OCI-LY1 (cell line): ENCODE results near the gene ZNF618.
"Not testable (repeated sequence)": the region's sequence is repeated elsewhere in the genome, so short reads cannot be mapped to it uniquely, and the experiment has no call there.

Experiments
- H2AFZ ChIP-seq: fragments of 200-600 bp; sonication (generic), shearing (Covaris generic); 2 replicates; pipeline ENCODE4 v1.6.0; 2014; ENCODE audit warnings: antibody characterized with exemption, mild to moderate bottlenecking, low read length
- H3F3A ChIP-seq: fragments of 200-600 bp; sonication (generic), shearing (Covaris generic); 2 replicates; pipeline ENCODE4 v1.6.0; 2014; ENCODE audit warnings: mild to moderate bottlenecking, antibody characterized with exemption, low read length, moderate library complexity; ENCODE audit not compliant: insufficient read depth
- H3K27ac ChIP-seq: fragments of 200-600 bp; sonication (generic); 2 replicates; pipeline ENCODE4 v1.5.1; 2014; ENCODE audit warnings: low read length, mixed run types, mild to moderate bottlenecking, low read depth; ENCODE audit not compliant: poor library complexity, severe bottlenecking
- H3K27me3 ChIP-seq: fragments of 200-600 bp; sonication (generic); 2 replicates; pipeline ENCODE4 v1.6.0; 2014; ENCODE audit warnings: antibody characterized with exemption, mild to moderate bottlenecking, low read length, moderate library complexity; ENCODE audit not compliant: insufficient read depth
- H3K36me3 ChIP-seq: fragments of 200-600 bp; sonication (generic); 2 replicates; pipeline ENCODE4 v1.6.1; 2014; ENCODE audit warnings: mild to moderate bottlenecking, antibody characterized with exemption, low read length, moderate library complexity, mixed read lengths; ENCODE audit not compliant: insufficient read depth
- H3K4me1 ChIP-seq: fragments of 200-600 bp; sonication (generic); 2 replicates; pipeline ENCODE4 v1.5.1; 2014; ENCODE audit warnings: mild to moderate bottlenecking, low read length, moderate library complexity; ENCODE audit not compliant: insufficient read depth, severe bottlenecking
- H3K4me2 ChIP-seq: fragments of 200-600 bp; sonication (generic), shearing (Covaris generic); 2 replicates; pipeline ENCODE4 v1.6.1; 2014; ENCODE audit warnings: low read length
- H3K4me3 ChIP-seq: fragments of 200-600 bp; sonication (generic); 2 replicates; pipeline ENCODE4 v1.5.1; 2014; ENCODE audit warnings: low read length, low read depth, mild to moderate bottlenecking, mixed read lengths; ENCODE audit not compliant: poor library complexity, severe bottlenecking
- H3K79me2 ChIP-seq: fragments of 200-600 bp; shearing (Covaris generic); 2 replicates; pipeline ENCODE4 v1.6.1; 2016; ENCODE audit warnings: mixed run types, low read length, mixed read lengths; ENCODE audit not compliant: insufficient read depth
- H3K9ac ChIP-seq: fragments of 200-600 bp; sonication (generic), shearing (Covaris generic); 2 replicates; pipeline ENCODE4 v1.6.1; 2014; ENCODE audit warnings: mild to moderate bottlenecking, low read length, mixed read lengths
- H3K9me2 ChIP-seq: fragments of 200-600 bp; sonication (generic), shearing (Covaris generic); 2 replicates; pipeline ENCODE4 v1.6.1; 2014; ENCODE audit warnings: low read depth, mild to moderate bottlenecking, low read length, mixed read lengths
- H3K9me3 ChIP-seq: fragments of 200-600 bp; shearing (Covaris generic); 2 replicates; pipeline ENCODE4 v1.6.1; 2014; ENCODE audit warnings: low read length, mixed read lengths
- H4K20me1 ChIP-seq: fragments of 200-600 bp; sonication (generic), shearing (Covaris generic); 2 replicates; pipeline ENCODE4 v1.6.0; 2016; ENCODE audit warnings: mild to moderate bottlenecking, low read length; ENCODE audit not compliant: insufficient read depth
- CTCF ChIP-seq: fragments of 200-600 bp; sonication (generic), shearing (Covaris generic); IDR thresholded peaks from 2 replicates; pipeline ENCODE4 v1.5.1; 2017; ENCODE audit warnings: mild to moderate bottlenecking, antibody characterized with exemption, low read length, moderate library complexity, mixed read lengths
- EZH2 ChIP-seq: fragments of 200-600 bp; sonication (generic), shearing (Covaris generic); IDR thresholded peaks from 2 replicates; pipeline ENCODE4 v1.8.0; 2017; ENCODE audit warnings: borderline replicate concordance, mixed run types, mild to moderate bottlenecking, antibody characterized with exemption, low read length, moderate library complexity, mixed read lengths

Gene ZNF618

GRCh38 chr9:114037961-114038723 lies 162.0 kb downstream of the ZNF618 start:
- H4K20me1 ChIP-seq, result no peaks in the 10 kb centered on the region
- no peak overlapping the region for H2AFZ ChIP-seq
- no peak overlapping the region for H3K4me3 ChIP-seq
- no peaks in the 10 kb centered on the region for H3K9me2 ChIP-seq
- no peaks in the 10 kb centered on the region for H3K9me3 ChIP-seq
- no peak overlapping the region for H3K27ac ChIP-seq
- no peak for TF ChIP-seq EZH2
- TF ChIP-seq CTCF, result no peak
- H3F3A ChIP-seq, result no peaks in the 10 kb centered on the region
- H3K36me3 ChIP-seq, result no peaks in the 10 kb centered on the region
- H3K9ac ChIP-seq, result no peak overlapping the region
- no peaks in the 10 kb centered on the region for H3K4me1 ChIP-seq
- H3K4me2 ChIP-seq, result no peak overlapping the region
- H3K79me2 ChIP-seq, result no peaks in the 10 kb centered on the region
- 0 out of 2 replicates have a peak, but pooled peaks cover 3% of the 10 kb centered on the region for H3K27me3 ChIP-seq

- Histone ChIP-seq H3K27me3 (0 out of 2 replicates have a peak, but pooled peaks cover 3% of the 10 kb centered on the region), H3F3A (no peaks in the 10 kb centered on the region), H4K20me1 (no peaks in the 10 kb centered on the region), H3K4me2 (no peak overlapping the region), H3K79me2 (no peaks in the 10 kb centered on the region), H3K9me3 (no peaks in the 10 kb centered on the region), H3K9ac (no peak overlapping the region), H3K36me3 (no peaks in the 10 kb centered on the region), H2AFZ (no peak overlapping the region), H3K4me1 (no peaks in the 10 kb centered on the region), H3K27ac (no peak overlapping the region), H3K9me2 (no peaks in the 10 kb centered on the region), H3K4me3 (no peak overlapping the region)
- TF ChIP-seq EZH2 (no peak), CTCF (no peak)
Observed at GRCh38 chr9:114038724-114039313, 162.7 kb downstream of the ZNF618 start.

GRCh38 chr9:114039484-114039883 lies 163.4 kb downstream of the ZNF618 start:
- Histone ChIP-seq H3K9me2 (no peaks in the 10 kb centered on the region), H3K27ac (no peak overlapping the region), H2AFZ (no peak overlapping the region), H3K27me3 (0 out of 2 replicates have a peak, but pooled peaks cover 2% of the 10 kb centered on the region), H3K36me3 (no peaks in the 10 kb centered on the region), H3K4me1 (no peaks in the 10 kb centered on the region), H3F3A (no peaks in the 10 kb centered on the region), H3K9me3 (no peaks in the 10 kb centered on the region), H4K20me1 (no peaks in the 10 kb centered on the region), H3K4me3 (no peak overlapping the region), H3K9ac (no peak overlapping the region), H3K79me2 (no peaks in the 10 kb centered on the region), H3K4me2 (no peak overlapping the region)
- no peak for TF ChIP-seq CTCF
- no peak for TF ChIP-seq EZH2

DNA sequence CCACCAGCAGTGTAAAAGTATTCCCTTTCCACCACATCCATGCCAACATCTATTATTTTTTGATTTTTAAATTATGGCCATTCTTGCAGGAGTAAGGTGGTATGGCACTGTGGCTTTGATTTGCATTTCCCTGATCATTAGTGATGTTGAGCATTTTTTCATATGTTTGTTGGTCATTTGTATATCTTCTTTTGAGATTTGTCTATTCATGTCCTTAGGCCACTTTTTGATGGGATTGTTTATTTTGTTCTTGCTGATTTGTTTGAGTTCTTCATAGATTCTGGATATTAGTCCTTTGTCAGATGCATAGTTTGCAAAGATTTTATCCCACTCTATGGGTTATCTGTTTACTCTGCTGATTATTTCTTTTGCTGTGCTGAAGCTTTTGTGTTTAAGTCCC lies 167.6 kb downstream of the ZNF618 start:
- not testable (repeated sequence) for H3K27me3 ChIP-seq

More for the DNA sequence above, 167.6 kb downstream of the ZNF618 start:
- not testable (repeated sequence) for H3K36me3 ChIP-seq, H3K9me2 ChIP-seq, H2AFZ ChIP-seq, H3K9ac ChIP-seq, H3K27ac ChIP-seq, H3F3A ChIP-seq, H3K4me2 ChIP-seq, H4K20me1 ChIP-seq, H3K4me3 ChIP-seq, H3K9me3 ChIP-seq, H3K4me1 ChIP-seq, H3K79me2 ChIP-seq
